GM19395 (cell line): ENCODE data around the gene CETN3.
"Not testable (repeated sequence)": the region's sequence is repeated elsewhere in the genome, so short reads cannot be mapped to it uniquely, and the experiment has no call there.

Experiments
- ATAC-seq: cut with Tn5 transposase; IDR thresholded peaks from one replicate; pipeline ENCODE4 v1.9.1; 2021; ENCODE audit warnings: mild to moderate bottlenecking, moderate library complexity; ENCODE audit not compliant: unreplicated experiment

Gene CETN3

GRCh38 chr5:90384389-90384788 lies 25.2 kb downstream of the CETN3 start:
- ATAC-seq: no peak

- no peak for ATAC-seq
Measured at GRCh38 chr5:90383903-90384302, 25.7 kb downstream of the CETN3 start.

- no peak for ATAC-seq
Measured at GRCh38 chr5:90381213-90381929, 28.2 kb downstream of the CETN3 start.

GRCh38 chr5:90379652-90380051 lies 29.9 kb downstream of the CETN3 start:
- ATAC-seq: no peak

- no peak for ATAC-seq
Measured at GRCh38 chr5:90378752-90379151, 30.8 kb downstream of the CETN3 start.

GRCh38 chr5:90371269-90371668 lies 38.3 kb downstream of the CETN3 start:
- ATAC-seq: not testable (repeated sequence)

GRCh38 chr5:90368454-90369246 lies 40.9 kb downstream of the CETN3 start:
- ATAC-seq: peak; percentile 93

- no peak for ATAC-seq
Measured at GRCh38 chr5:90367879-90368278, 41.7 kb downstream of the CETN3 start.

GRCh38 chr5:90366948-90367347 lies 42.6 kb downstream of the CETN3 start:
- no peak for ATAC-seq

GRCh38 chr5:90365328-90365727 lies 44.2 kb downstream of the CETN3 start:
- no peak for ATAC-seq

- no peak for ATAC-seq
Measured at GRCh38 chr5:90359073-90359920, 50.3 kb downstream of the CETN3 start.

GRCh38 chr5:90356622-90357021 lies 52.9 kb downstream of the CETN3 start:
- ATAC-seq: no peak

- no peak for ATAC-seq
Measured at GRCh38 chr5:90356176-90356575, 53.4 kb downstream of the CETN3 start.

- ATAC-seq: no peak
Measured at GRCh38 chr5:90355635-90356034, 53.9 kb downstream of the CETN3 start.

GRCh38 chr5:90353254-90353653 lies 56.3 kb downstream of the CETN3 start:
- peak; percentile 78 for ATAC-seq

GRCh38 chr5:90351101-90351500 lies 58.5 kb downstream of the CETN3 start:
- ATAC-seq: no peak

GRCh38 chr5:90347462-90347861 lies 62.1 kb downstream of the CETN3 start:
- ATAC-seq: peak; percentile 72

GRCh38 chr5:90345684-90346083 lies 63.9 kb downstream of the CETN3 start:
- no peak for ATAC-seq

GRCh38 chr5:90344689-90345088 lies 64.9 kb downstream of the CETN3 start:
- no peak for ATAC-seq

- not testable (repeated sequence) for ATAC-seq
Measured at GRCh38 chr5:90343731-90344130, 65.8 kb downstream of the CETN3 start.

GRCh38 chr5:90342576-90342975 lies 67.0 kb downstream of the CETN3 start:
- ATAC-seq: no peak
